A673 (cell line): Measurements from ENCODE around the gene TBC1D20. TPM values are rescaled to one million over a fixed set of nuclear protein-coding genes. Genes with fewer than 3 reads are reported as not detected.

ENCODE experiments used
- BruUV-seq: library from RNA; stranded (reverse); fragments of 400-500 nt; replicated peaks from 2 replicates; lab custom pipeline; 2021; lab: Mats Ljungman, UMichigan
- CTCF ChIA-PET: fragments of 300-600 bp; sonication (Branson Sonifier 250); formaldehyde crosslinking; loops from one replicate; lab custom pipeline; 2022; ENCODE audit warnings: antibody characterized with exemption; lab: Charles Lee
- POLR2A ChIA-PET: fragments of 300-600 bp; sonication (Branson Sonifier 250); formaldehyde crosslinking; loops from one replicate; lab custom pipeline; 2022; ENCODE audit warnings: antibody characterized with exemption; ENCODE audit not compliant: low non-redundant PET; lab: Charles Lee
- DNase-seq: peaks from one replicate; pipeline ENCODE4 v3.0.0-alpha.2; 2015; ENCODE audit warnings: low spot score
- H3K27ac ChIP-seq: fragments of 200-600 bp; sonication (generic); 2 replicates; pipeline ENCODE4 v1.5.1; 2016; ENCODE audit warnings: mixed run types, low read depth, mild to moderate bottlenecking, mixed read lengths, antibody characterized with exemption, low read length; ENCODE audit not compliant: poor library complexity, severe bottlenecking
- H3K27me3 ChIP-seq: fragments of 200-600 bp; sonication (generic); replicated peaks from 2 replicates; pipeline ENCODE4 v1.6.1; 2017; ENCODE audit warnings: mixed run types, low read depth, mild to moderate bottlenecking, mixed read lengths, antibody characterized with exemption, low read length; ENCODE audit not compliant: insufficient read depth, poor library complexity
- H3K36me3 ChIP-seq: fragments of 200-600 bp; sonication (generic); 2 replicates; pipeline ENCODE4 v1.6.1; 2016; ENCODE audit warnings: mixed run types, mild to moderate bottlenecking, mixed read lengths, antibody characterized with exemption, low read length; ENCODE audit not compliant: insufficient read depth, poor library complexity, severe bottlenecking
- H3K4me1 ChIP-seq: fragments of 200-600 bp; sonication (generic); 2 replicates; pipeline ENCODE4 v1.6.1; 2017; ENCODE audit warnings: mixed run types, mild to moderate bottlenecking, mixed read lengths, antibody characterized with exemption, low read length; ENCODE audit not compliant: insufficient read depth, poor library complexity, severe bottlenecking
- H3K4me3 ChIP-seq: fragments of 200-600 bp; sonication (generic); 2 replicates; pipeline ENCODE4 v1.5.1; 2016; ENCODE audit warnings: low read depth, mixed run types, mild to moderate bottlenecking, mixed read lengths, low read length; ENCODE audit not compliant: poor library complexity, severe bottlenecking
- H3K9me3 ChIP-seq: fragments of 200-600 bp; sonication (generic); 2 replicates; pipeline ENCODE4 v1.6.1; 2016; ENCODE audit warnings: mixed run types, low read depth, mild to moderate bottlenecking, mixed read lengths, antibody characterized with exemption, low read length; ENCODE audit not compliant: poor library complexity, severe bottlenecking
- CTCF ChIP-seq: fragments of 300-800, 200-600 bp; sonication (generic); conservative IDR thresholded peaks from 2 replicates; pipeline ENCODE4 v1.5.1; 2017; ENCODE audit warnings: low read depth, mild to moderate bottlenecking, antibody characterized with exemption, low read length, moderate library complexity, mixed read lengths
- EZH2 ChIP-seq: fragments of 200-600 bp; sonication (generic); IDR thresholded peaks from 2 replicates; pipeline ENCODE4 v1.6.1; 2017; ENCODE audit warnings: borderline replicate concordance, low read depth, mild to moderate bottlenecking, mixed read lengths, antibody characterized with exemption, low read length; ENCODE audit not compliant: poor library complexity, severe bottlenecking
- intact Hi-C: fragments of 100-400 bp; cut with micrococcal nuclease; formaldehyde crosslinking; loops from one replicate; pipeline ENCODE4 v1.10.0; 2022; ENCODE audit not compliant: unreplicated experiment
- total RNA-seq: library from RNA; stranded (reverse); gene quantifications from 2 replicates; pipeline ENCODE4 v1.2.3, GENCODE V29; 2021

TBC1D20 gene
- total RNA-seq, 1 experiment from 2014 or later, result 34.3 TPM

- BruUV-seq, result no TSS peak
- no peak overlapping the region for H3K27ac ChIP-seq
- ChIA-PET CTCF (no interaction called here), POLR2A (interaction anchor here (0.7 kb wide), 1 partner anchor 15 kb away, joined by 11 read pairs; no protein-coding TSS in a partner anchor)
- peaks cover 12% of the 10 kb centered on the region for H3K4me1 ChIP-seq
- TF ChIP-seq CTCF (no peak), EZH2 (no peak)
- H3K4me3 ChIP-seq, result no peak overlapping the region
- no peaks in the 10 kb centered on the region for H3K9me3 ChIP-seq
- intact Hi-C loops, result no loop called here
- DNase-seq, result no peak
- no peaks in the 10 kb centered on the region for H3K27me3 ChIP-seq
- peaks cover 13% of the 10 kb centered on the region for H3K36me3 ChIP-seq
Measured at GRCh38 chr20:401682-402495, 60.4 kb downstream of the TBC1D20 start.

GRCh38 chr20:400454-401275 lies 61.7 kb downstream of the TBC1D20 start:
- intact Hi-C loops, result no loop called here
- no TSS peak for BruUV-seq
- H3K36me3 ChIP-seq, result peaks cover 26% of the 10 kb centered on the region
- TF ChIP-seq EZH2 (no peak), CTCF (no peak)
- ChIA-PET CTCF (no interaction called here), POLR2A (interaction anchor here (0.6 to 0.8 kb wide), 3 partner anchors 9 to 18 kb away, joined by 3 to 11 read pairs (median 8); no protein-coding TSS in a partner anchor)
- no peak for DNase-seq
- H3K4me3 ChIP-seq, result no peak overlapping the region
- no peaks in the 10 kb centered on the region for H3K9me3 ChIP-seq
- peak overlapping the region; percentile 32 for H3K27ac ChIP-seq
- H3K27me3 ChIP-seq, result no peaks in the 10 kb centered on the region
- H3K4me1 ChIP-seq, result peaks cover 12% of the 10 kb centered on the region

- Histone ChIP-seq H3K27me3 (no peaks in the 10 kb centered on the region), H3K9me3 (no peaks in the 10 kb centered on the region), H3K4me3 (no peak overlapping the region), H3K27ac (peak overlapping the region; percentile 32), H3K36me3 (peaks cover 31% of the 10 kb centered on the region), H3K4me1 (peaks cover 12% of the 10 kb centered on the region)
- no TSS peak for BruUV-seq
- CTCF ChIA-PET, result interaction anchor here (0.6 kb wide), 1 partner anchor 295 kb away, joined by 10 read pairs; no protein-coding TSS in a partner anchor
- POLR2A ChIA-PET, result interaction anchor here (0.8 kb wide), 1 partner anchor 18 kb away, joined by 3 read pairs; no protein-coding TSS in a partner anchor
- no peak for DNase-seq
- intact Hi-C loops, result no loop called here
- no peak for TF ChIP-seq CTCF
- TF ChIP-seq EZH2, result no peak
Measured at GRCh38 chr20:400128-400453, 62.2 kb downstream of the TBC1D20 start.
